ENCODE results near the gene EZH1. TPM values are rescaled to one million over a fixed set of nuclear protein-coding genes. Genes with fewer than 3 reads are reported as not detected.
A peak's percentile ranks its signal among the peaks of the same experiment; 100 is the strongest.
"Not testable (repeated sequence)": the region's sequence is repeated elsewhere in the genome, so short reads cannot be mapped to it uniquely, and the experiment has no call there.

Gene EZH1
- total RNA-seq, 4 donors from 2014 or later: 73.8 to 128 (median 109) TPM

DNA sequence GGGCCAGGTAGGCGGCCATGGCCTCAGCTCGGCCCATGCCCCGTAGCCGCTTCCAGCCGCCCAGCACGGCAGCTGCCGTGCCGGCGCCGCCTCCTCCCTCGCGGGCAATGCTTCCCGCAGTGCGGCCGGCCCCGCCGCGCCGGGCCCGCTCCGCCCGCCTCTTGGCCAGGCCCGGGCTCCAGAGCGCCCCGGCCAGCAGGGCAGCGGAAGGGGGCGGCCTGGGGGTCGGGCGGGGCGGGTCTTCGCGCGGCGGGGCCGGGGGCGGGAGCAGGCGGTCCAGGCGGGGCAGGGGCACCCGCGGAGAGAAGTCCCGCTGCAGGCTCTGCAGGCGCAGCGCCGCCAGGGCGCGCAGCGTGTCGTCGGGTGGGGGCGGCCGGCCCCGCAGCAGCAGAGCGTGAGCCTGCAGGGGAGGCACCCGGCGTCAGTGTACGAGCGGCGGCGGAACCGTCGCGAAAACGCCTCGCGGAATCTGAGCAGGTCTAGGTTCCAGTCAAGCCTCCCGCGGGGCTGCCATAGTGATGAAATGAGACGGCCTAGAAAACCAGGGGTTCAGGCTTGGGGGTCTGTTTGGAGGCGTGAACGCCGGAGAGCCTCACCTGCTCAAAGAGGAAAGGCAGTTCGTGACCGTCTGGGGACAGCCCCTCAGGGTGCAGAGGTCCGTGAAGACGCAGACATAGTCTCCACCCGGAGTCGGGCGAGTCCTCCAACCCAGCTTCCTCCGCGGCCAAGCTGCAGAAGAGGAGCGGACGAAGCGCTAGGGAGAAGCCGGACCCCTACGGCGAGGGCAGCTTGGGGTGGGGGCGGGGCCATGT lies 74.7 kb downstream of the EZH1 start:
- H3K4me1 ChIP-seq: peaks cover 0 to 82% (median 38%) of the 10 kb centered on the region in 4 donors
- peak overlapping the region in 2 of 4 donors; percentile 73 to 77 for H3K27ac ChIP-seq
- no peak for DNase-seq (ENCODE audit: low spot score in 2 of 2)
- H3K27me3 ChIP-seq: no peaks in the 10 kb centered on the region
- TF ChIP-seq POLR2A (IDR thresholded peaks at IDR 0.05) (no peak), EP300 (IDR thresholded peaks at IDR 0.05) (no peak)
- TF ChIP-seq, protein P1, sequence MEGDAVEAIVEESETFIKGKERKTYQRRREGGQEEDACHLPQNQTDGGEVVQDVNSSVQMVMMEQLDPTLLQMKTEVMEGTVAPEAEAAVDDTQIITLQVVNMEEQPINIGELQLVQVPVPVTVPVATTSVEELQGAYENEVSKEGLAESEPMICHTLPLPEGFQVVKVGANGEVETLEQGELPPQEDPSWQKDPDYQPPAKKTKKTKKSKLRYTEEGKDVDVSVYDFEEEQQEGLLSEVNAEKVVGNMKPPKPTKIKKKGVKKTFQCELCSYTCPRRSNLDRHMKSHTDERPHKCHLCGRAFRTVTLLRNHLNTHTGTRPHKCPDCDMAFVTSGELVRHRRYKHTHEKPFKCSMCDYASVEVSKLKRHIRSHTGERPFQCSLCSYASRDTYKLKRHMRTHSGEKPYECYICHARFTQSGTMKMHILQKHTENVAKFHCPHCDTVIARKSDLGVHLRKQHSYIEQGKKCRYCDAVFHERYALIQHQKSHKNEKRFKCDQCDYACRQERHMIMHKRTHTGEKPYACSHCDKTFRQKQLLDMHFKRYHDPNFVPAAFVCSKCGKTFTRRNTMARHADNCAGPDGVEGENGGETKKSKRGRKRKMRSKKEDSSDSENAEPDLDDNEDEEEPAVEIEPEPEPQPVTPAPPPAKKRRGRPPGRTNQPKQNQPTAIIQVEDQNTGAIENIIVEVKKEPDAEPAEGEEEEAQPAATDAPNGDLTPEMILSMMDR (IDR thresholded peaks at IDR 0.05): no peak
- H3K4me3 ChIP-seq: peak overlapping the region in 1 of 4 donors; percentile 26
- WGBS, 2 donors: 63 to 71% methylated on average over 47 to 49 of the region's 87 CpGs
- no peaks in the 10 kb centered on the region for H3K9me3 ChIP-seq
- H3K36me3 ChIP-seq: peaks cover 0 to 85% (median 5%) of the 10 kb centered on the region in 3 donors

DNA sequence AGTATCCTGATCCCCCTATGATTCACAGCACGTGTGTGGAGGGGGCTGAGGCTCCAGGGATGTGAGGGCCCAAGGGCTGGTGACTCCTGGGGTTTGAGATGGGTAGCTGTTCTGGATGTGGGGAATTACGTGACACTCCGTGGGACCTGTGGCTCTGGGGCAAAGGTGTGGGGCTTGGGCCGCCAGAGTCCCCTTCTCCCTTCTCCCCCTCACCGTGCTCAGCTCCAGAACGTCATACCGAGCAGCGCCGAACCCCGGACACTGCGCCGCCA lies 75.2 kb downstream of the EZH1 start:
- Histone ChIP-seq H3K4me1 (peaks cover 0 to 77% (median 34%) of the 10 kb centered on the region in 4 donors), H3K27ac (peak overlapping the region in 2 of 4 donors; percentile 73 to 77), H3K4me3 (no peak overlapping the region), H3K36me3 (peaks cover 0 to 90% (median 5%) of the 10 kb centered on the region in 3 donors), H3K27me3 (no peaks in the 10 kb centered on the region), H3K9me3 (no peaks in the 10 kb centered on the region)
- TF ChIP-seq POLR2A (IDR thresholded peaks at IDR 0.05) (no peak), EP300 (IDR thresholded peaks at IDR 0.05) (no peak)
- TF ChIP-seq, protein P1 (IDR thresholded peaks at IDR 0.05): no peak
- WGBS, 2 donors: 66 to 82% methylated on average over 11 to 12 of the region's 12 CpGs
- DNase-seq (ENCODE audit: low spot score in 2 of 2): no peak

DNA sequence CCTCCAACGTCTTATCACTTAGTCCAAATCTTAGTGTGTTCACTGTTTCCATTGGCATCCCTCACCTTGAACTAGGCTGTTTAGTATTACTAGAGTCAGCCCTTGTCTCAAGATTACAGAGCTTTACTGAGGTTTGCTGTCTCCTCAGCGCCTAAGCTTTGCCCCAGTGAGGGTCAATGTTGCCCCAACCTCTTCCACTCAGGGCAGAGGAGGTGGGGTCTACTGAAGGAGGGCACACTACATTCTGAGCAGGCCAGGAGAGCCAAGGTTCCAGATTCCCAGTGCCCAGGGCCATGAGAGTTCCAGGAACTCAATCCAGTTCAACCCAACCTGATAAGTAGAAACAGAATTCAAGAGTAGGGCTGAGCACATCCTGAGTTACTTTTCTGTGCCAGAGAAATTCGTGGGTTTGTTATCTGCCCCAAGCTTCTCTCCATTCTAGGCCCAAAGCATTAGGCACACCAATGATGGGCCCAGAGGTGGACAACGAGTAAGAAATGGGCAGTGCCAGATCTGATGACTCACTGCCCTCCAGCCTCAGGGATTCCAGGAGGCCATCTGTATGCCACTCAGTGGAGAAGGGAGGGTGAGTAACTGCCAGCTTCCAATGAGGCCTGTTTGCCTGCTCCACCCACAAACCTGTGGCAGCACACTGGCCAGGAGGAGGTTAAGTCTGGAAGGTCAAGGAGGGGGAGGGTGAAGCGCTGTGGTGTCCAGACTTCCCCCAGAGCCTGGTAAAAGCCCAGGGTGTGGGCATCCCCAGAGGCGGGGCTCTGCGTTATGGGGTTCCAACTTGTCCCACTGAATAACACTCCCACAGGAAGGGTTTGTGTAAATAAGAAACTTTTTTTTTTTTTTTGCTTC lies 77.5 kb downstream of the EZH1 start:
- Histone ChIP-seq H3K4me3 (no peak overlapping the region), H3K9me3 (no peaks in the 10 kb centered on the region), H3K27me3 (no peaks in the 10 kb centered on the region), H3K4me1 (peaks cover 0 to 54% (median 19%) of the 10 kb centered on the region in 4 donors), H3K36me3 (peaks cover 0 to 98% (median 5%) of the 10 kb centered on the region in 3 donors), H3K27ac (peak overlapping the region in 3 of 4 donors; percentile 32 to 77 (median 77))
- 36 to 38% methylated on average over 7 of the region's 7 CpGs for WGBS, 2 donors
- TF ChIP-seq POLR2A (IDR thresholded peaks at IDR 0.05) (no peak), EP300 (IDR thresholded peaks at IDR 0.05) (peak in 1 of 2 donors; percentile 18)
- TF ChIP-seq, protein P1 (IDR thresholded peaks at IDR 0.05): no peak
- no peak for DNase-seq (ENCODE audit: low spot score in 2 of 2)

DNA sequence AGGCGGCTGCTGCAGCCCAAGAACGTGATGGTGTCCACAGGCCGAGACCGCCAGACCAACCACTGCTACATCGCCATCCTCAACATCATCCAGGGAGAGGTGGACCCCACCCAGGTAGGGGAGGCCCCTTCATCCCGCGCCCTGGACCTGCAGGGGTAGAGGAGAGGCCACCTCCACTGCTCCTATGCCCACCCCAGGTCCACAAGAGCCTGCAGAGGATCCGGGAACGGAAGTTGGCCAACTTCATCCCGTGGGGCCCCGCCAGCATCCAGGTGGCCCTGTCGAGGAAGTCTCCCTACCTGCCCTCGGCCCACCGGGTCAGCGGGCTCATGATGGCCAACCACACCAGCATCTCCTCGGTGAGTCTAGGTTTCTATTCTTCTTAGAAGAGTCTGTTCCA lies 78.7 kb downstream of the EZH1 start:
- Histone ChIP-seq H3K36me3 (peaks cover 0 to 96% (median 5%) of the 10 kb centered on the region in 3 donors), H3K4me1 (peaks cover 0 to 46% (median 21%) of the 10 kb centered on the region in 4 donors)
- DNase-seq (ENCODE audit: low spot score in 2 of 2): not testable (repeated sequence)

DNA sequence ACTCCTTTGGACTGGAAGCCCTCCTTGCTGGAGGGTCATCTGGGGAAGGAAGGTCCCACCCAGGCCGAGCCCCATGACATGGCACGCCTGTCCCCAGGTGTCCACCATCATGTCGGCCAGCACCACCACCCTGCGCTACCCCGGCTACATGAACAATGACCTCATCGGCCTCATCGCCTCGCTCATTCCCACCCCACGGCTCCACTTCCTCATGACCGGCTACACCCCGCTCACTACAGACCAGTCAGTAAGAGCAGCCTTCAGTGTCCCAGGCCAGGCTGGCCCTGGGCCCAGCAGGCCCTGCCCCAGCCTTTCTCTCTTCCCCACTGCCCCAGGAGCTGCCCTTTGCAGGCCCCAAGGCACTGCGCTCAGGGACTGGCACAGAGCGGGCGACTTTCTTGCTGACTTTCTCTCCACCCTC lies 79.2 kb downstream of the EZH1 start:
- Histone ChIP-seq H3K36me3 (peaks cover 0 to 91% (median 5%) of the 10 kb centered on the region in 3 donors), H3K4me3 (no peak overlapping the region), H3K27me3 (no peaks in the 10 kb centered on the region), H3K9me3 (no peaks in the 10 kb centered on the region), H3K27ac (peak overlapping the region in 1 of 4 donors; percentile 41), H3K4me1 (peaks cover 0 to 46% (median 22%) of the 10 kb centered on the region in 4 donors)
- TF ChIP-seq EP300 (IDR thresholded peaks at IDR 0.05): no peak
- TF ChIP-seq POLR2A (IDR thresholded peaks at IDR 0.05): no peak
- TF ChIP-seq, protein P1 (IDR thresholded peaks at IDR 0.05): no peak
- WGBS, 2 donors: 83 to 86% methylated on average over 14 of the region's 14 CpGs
- DNase-seq (ENCODE audit: low spot score in 2 of 2): no peak

More for the DNA sequence above, 78.7 kb downstream of the EZH1 start:
- H3K4me3 ChIP-seq, H3K9me3 ChIP-seq, H3K27me3 ChIP-seq: not testable (repeated sequence)
- H3K27ac ChIP-seq: peak overlapping the region in 1 of 4 donors; percentile 77
- WGBS, 2 donors: 85 to 88% methylated on average over 9 of the region's 16 CpGs
